NB4 (cell line): Measurements from ENCODE around the gene PSMG3.

Experiments used
- DNase-seq: peaks from one replicate; pipeline ENCODE4 v3.0.0; 2010; ENCODE audit warnings: low read depth
- H3K4me3 ChIP-seq: one replicate; pipeline ENCODE4 v1.5.1; 2011; ENCODE audit warnings: mild to moderate bottlenecking, low read depth, low read length, moderate library complexity
- MYC ChIP-seq: IDR thresholded peaks from 2 replicates; pipeline ENCODE4 v1.6.1; 2011; ENCODE audit warnings: low read depth, low read length
- POLR2A ChIP-seq: IDR thresholded peaks from 2 replicates; pipeline ENCODE4 v1.6.1; 2011; ENCODE audit warnings: mild to moderate bottlenecking; ENCODE audit not compliant: insufficient read length; ENCODE audit errors: extremely low read depth
- TF ChIP-seq, protein P1 (sequence below): IDR thresholded peaks from 2 replicates; pipeline ENCODE4 v1.6.1; 2011; ENCODE audit warnings: low read depth, low read length
- TF ChIP-seq, protein P2 (sequence below): IDR thresholded peaks from one replicate; pipeline ENCODE4 v1.5.1; 2012; ENCODE audit warnings: low read depth, low read length

PSMG3 gene

DNA sequence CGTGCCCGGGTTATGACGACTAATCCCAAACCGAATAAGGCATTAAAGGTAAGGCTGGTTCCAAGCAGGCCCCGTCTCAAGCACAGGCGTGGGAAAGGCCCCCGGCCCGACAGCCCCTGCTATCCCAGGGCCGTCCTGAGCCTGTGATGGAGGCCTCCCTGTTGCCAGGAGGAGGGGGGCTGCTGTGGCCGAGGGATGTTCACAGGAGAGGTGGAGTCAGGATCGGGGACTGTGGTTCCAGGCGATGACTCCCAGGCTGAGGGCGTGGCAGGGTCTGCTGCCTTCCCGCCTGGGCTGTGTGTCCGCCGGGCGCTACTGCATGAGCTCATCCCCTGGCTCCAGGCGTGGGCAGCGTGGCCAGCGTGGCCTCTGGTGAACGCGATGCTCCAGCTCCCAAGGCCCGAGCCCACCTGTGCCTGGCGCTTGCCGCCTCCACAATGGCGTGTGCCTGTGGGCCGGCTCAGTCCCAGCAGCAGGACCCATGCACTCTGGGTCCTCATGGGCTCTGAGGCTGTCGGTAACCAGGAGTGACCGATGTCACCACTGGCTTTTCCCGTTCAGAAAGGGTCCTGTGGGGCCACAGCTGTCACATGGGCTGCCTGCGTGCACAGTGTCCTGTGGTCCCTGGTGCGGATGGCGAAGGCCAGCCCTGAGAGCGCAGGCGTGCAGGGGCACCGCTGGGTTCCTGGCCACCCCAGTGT is 30.5 kb downstream of the PSMG3 start:
- H3K4me3 ChIP-seq = no peak overlapping the region
- no peak for TF ChIP-seq MYC
- TF ChIP-seq POLR2A = no peak
- TF ChIP-seq, protein P1, sequence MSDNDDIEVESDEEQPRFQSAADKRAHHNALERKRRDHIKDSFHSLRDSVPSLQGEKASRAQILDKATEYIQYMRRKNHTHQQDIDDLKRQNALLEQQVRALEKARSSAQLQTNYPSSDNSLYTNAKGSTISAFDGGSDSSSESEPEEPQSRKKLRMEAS = no peak
- TF ChIP-seq, protein P2, sequence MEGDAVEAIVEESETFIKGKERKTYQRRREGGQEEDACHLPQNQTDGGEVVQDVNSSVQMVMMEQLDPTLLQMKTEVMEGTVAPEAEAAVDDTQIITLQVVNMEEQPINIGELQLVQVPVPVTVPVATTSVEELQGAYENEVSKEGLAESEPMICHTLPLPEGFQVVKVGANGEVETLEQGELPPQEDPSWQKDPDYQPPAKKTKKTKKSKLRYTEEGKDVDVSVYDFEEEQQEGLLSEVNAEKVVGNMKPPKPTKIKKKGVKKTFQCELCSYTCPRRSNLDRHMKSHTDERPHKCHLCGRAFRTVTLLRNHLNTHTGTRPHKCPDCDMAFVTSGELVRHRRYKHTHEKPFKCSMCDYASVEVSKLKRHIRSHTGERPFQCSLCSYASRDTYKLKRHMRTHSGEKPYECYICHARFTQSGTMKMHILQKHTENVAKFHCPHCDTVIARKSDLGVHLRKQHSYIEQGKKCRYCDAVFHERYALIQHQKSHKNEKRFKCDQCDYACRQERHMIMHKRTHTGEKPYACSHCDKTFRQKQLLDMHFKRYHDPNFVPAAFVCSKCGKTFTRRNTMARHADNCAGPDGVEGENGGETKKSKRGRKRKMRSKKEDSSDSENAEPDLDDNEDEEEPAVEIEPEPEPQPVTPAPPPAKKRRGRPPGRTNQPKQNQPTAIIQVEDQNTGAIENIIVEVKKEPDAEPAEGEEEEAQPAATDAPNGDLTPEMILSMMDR = no peak
- no peak for DNase-seq

DNA sequence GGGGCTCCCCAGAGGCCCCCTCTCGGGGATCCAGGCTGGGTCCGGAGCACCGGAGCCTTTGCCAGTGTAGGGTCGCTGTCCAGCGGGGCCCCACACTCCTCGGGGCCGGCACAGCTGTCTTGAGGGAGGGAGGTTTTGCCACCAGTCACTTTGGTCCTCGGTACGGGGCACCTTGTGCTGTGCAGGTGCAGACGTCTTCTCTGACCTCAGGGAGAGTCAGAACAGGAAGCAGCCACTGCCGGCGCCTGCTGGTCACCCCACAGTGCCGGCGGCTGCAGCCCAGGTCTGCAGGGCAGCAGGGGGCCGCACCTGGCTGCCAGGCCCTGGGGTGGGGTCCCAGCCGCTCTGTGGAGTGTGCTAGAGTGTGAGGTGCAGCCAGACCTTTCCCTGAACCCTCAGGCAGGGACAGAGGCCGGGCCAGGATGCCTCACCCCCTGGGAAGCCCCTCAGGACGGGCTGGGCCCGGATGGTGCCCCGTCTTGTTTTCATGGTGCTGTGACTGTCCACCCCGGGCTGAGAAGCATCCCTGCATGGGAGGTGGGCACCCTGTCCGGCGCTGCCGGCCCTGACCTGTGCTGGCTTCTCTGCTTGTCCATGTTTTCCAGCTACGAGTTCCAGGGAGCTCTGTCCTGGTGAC is 31.2 kb downstream of the PSMG3 start:
- TF ChIP-seq, protein P2 = no peak
- TF ChIP-seq MYC = no peak
- TF ChIP-seq, protein P1 = no peak
- TF ChIP-seq POLR2A = no peak
- no peak for DNase-seq
- no peak overlapping the region for H3K4me3 ChIP-seq

DNA sequence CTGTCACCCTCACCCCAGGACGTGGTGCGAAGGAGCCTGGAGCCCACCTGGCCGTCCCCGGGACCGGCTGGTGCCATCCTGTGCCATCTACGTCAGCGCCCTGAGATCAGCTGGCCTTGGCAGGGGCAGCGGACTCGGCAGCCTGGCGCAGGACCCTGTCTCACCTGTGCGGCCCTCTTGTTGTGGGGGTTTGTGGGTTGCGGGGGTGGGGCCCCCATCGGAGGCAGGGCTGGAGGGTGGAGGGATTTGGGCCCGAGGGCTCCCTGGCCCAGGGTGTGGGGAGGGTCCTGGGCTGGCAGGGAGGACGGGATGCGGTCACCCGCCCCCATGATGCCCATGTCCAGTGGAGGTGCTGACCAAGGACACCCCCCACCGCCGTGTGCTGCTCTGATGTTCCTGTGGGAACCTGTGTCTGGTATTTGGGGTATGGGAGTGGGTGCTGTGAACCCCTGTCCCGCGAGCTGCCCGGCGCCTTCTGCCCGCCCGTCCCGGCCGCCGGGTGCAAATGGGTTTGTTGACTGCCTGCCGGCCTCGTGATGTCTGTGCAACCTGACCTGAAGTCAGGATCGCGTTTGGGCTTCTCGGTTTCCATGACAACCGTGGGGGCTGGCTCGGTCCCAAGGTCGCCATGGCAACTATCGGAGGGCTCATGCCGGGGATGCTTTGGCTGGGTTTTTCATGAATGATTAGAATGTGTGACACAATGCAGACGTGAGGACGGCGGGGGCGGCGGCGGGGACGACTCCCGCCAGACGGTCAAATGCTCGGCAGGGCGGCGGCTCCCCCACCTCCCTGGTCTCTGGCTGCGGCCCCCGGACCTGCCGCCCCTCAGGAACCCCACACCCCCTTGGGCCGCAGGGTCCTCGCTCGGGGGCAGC is 32.1 kb downstream of the PSMG3 start:
- TF ChIP-seq MYC (no peak), POLR2A (no peak)
- TF ChIP-seq, protein P2 = no peak
- TF ChIP-seq, protein P1 = no peak
- no peak for DNase-seq
- H3K4me3 ChIP-seq = no peak overlapping the region

DNA sequence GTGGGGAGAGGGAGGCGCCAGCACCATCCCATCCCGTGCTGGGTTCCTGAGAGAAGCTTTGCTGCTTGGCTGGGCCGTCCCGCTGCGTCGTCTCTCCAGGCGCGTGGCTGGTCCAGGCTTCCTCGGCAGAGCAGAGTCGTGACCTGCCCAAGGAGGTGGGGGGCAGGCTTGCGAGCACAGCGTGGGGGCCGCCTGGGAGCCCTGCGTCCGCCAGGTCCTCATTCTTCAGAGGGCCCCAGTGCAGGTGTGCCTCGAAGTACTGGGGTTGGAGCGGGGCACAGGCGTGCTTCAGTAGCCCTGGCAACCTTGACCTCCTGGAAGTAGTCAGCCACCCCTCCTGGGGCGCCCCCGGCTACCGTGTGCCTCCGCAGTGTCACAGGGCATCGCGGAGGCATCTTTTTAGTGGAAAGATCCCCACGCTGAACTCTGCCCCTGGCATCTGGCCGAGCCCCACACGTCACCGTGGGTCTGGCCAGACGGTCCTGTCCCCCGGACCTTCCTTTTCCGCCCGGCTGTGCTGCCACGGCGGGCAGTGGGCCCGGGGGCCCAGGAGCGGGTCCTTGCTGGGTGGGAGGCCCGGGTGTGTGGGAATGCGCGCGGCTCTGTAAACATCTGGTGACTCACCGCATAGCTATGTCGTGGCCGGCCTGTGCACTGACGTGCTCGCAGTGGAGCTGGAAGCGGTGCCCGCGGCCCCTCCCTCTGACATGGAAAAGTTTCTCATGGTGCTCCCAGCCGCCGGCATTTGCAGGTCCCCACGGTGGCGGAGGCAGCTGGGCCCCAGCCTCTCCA is 32.9 kb downstream of the PSMG3 start:
- TF ChIP-seq, protein P2 = no peak
- TF ChIP-seq POLR2A (no peak), MYC (no peak)
- TF ChIP-seq, protein P1 = no peak
- no peak for DNase-seq
- H3K4me3 ChIP-seq = no peak overlapping the region

DNA sequence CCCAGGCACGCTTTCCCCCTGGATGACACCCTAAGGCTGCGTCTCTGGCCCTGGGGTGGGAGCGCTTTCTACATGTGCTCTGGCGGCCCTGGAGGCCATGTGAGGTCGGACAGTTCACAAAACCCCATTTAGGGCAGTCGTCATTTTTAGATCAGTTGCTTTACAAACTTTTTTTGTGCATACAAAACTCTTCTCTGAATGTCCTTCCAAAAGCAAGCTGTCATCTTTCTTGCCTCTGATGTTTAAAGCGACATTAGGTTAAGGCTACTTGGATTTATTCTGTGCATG is 33.4 kb downstream of the PSMG3 start:
- no peak overlapping the region for H3K4me3 ChIP-seq
- no peak for DNase-seq

More for the DNA sequence above, 33.4 kb downstream of the PSMG3 start:
- no peak for TF ChIP-seq POLR2A
- TF ChIP-seq, protein P1 = no peak
- TF ChIP-seq MYC = no peak
- TF ChIP-seq, protein P2 = no peak
